GM21576 (cell line): ENCODE data around the gene TBC1D9.

Experiments
- ATAC-seq: cut with Tn5 transposase; IDR thresholded peaks from one replicate; pipeline ENCODE4 v1.9.1; 2021; ENCODE audit warnings: mild to moderate bottlenecking, moderate library complexity; ENCODE audit not compliant: unreplicated experiment

Gene TBC1D9

GRCh38 chr4:140697709-140698560 is 58.2 kb downstream of the TBC1D9 start:
- ATAC-seq = no peak

DNA sequence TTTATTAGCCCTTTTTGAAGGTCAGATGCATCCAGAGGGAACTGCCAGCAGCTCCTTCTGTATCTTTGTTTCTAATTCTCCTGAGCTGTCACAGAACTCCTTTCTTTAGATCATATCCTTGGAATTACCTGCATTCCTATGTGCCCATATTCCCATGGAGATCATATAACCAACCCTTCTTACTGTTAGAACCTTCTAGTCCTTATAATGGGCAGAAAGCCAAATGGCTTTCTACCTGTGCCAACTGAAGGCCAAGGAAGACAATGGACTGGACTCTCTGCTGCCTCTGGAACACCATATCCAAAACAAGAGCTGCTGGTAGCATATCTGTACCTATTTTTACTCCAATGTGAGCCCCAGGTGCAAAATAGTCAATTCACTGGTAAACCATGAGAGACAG is 60.7 kb downstream of the TBC1D9 start:
- no peak for ATAC-seq

- no peak for ATAC-seq
Measured at GRCh38 chr4:140693562-140693961, 62.6 kb downstream of the TBC1D9 start.

DNA sequence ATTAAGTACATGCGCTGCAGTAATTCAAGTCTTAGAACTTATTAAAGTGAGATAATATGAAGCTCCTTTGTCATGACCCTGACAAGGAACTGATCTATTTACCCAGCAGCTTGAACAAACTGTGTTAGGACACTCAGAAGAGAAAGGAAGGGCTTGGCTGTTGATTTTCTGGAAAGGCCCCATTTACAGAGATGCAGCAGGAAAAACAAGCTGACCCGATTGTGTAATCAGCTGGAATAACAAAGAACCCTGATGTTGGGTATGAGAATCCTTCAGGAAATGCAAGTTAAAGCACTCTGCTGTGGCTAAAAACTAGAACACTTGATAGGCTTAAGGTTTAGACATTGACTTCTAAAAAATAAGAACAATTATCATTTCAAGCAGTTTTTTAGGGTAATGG is 64.8 kb downstream of the TBC1D9 start:
- ATAC-seq = no peak

GRCh38 chr4:140690093-140690492 is 66.1 kb downstream of the TBC1D9 start:
- no peak for ATAC-seq

- ATAC-seq = no peak
Measured at GRCh38 chr4:140689623-140690022, 66.6 kb downstream of the TBC1D9 start.

GRCh38 chr4:140688711-140689598 is 67.2 kb downstream of the TBC1D9 start:
- no peak for ATAC-seq

GRCh38 chr4:140686796-140687195 is 69.4 kb downstream of the TBC1D9 start:
- no peak for ATAC-seq

GRCh38 chr4:140684314-140684713 is 71.9 kb downstream of the TBC1D9 start:
- ATAC-seq = no peak

- ATAC-seq = no peak
Measured at GRCh38 chr4:140681201-140681600, 75.0 kb downstream of the TBC1D9 start.

DNA sequence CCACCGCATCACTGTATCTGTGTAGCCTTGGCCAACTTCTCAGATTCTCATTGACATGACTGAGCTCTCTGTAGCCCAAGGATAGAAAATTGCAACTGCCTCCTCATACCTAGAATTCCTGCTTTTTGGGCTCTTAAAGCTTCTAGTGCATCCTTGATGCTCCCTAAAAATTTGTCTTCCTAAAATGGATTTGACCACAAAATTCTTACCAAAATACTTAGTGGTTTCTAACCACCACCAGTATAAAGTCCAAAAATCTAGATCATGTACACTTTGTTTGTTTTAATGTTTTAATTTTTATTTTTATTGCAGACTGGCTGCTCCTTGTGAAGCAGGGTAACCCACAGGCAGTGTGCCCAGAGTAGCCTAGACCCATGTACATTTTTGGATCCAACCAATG is 75.5 kb downstream of the TBC1D9 start:
- ATAC-seq = no peak

DNA sequence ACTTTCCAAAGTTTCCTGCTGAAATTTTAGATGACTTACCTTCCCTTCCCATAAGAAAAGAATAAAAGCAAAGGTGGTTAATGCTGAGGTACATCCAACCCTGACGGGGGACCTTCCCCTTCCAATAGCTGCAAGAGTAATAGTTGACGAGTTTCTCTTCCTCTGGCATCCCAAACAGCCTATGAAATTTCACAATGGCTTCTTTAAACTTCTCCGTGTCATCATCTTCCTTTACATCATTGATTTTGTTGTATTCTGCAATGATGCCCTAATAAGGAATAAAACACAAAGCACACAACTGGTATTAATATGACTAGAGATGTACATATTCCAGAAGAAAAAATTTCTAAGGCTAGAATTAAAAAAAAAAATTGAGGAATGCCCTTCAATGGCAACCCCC is 76.6 kb downstream of the TBC1D9 start:
- ATAC-seq = no peak

GRCh38 chr4:140675599-140676231 is 80.5 kb downstream of the TBC1D9 start:
- ATAC-seq = no peak

DNA sequence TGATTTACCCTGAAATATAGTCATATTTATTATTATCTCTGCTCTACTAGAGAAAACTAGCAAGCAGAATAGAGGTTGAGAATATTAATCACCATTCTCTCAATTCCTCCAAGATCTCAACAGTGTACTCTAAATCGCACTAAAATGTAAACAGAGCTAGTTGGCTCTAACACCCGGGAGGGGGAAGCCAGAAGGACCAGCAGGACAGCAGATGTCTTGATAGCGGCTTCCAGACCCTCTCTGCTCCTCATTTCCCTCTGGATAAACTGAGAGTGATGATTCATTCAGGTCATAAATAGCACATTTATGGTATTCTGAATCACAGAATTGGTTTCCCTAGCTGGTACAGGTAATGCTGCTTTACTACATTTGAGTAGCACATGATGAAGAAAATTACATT is 82.5 kb downstream of the TBC1D9 start:
- no peak for ATAC-seq

GRCh38 chr4:140672416-140672815 is 83.8 kb downstream of the TBC1D9 start:
- no peak for ATAC-seq

DNA sequence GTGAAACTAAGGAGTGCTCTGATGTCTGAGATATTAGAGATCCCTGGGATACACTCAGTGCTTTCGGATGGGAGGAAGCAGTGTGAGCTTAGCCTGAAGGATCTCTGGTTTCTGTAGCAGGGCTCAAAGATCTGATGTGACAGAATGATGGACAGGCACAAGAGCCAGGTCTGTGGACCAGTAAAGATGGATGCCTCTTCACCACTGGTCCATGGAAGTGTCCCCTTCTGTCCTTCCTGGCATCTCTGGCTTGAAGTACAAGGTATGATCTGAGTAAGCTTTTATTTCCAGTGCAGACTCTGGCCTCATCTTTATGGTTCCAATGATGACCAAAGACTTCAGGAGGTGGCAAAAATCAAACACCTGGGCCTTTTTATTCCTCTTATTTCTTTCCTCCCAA is 88.1 kb downstream of the TBC1D9 start:
- no peak for ATAC-seq

DNA sequence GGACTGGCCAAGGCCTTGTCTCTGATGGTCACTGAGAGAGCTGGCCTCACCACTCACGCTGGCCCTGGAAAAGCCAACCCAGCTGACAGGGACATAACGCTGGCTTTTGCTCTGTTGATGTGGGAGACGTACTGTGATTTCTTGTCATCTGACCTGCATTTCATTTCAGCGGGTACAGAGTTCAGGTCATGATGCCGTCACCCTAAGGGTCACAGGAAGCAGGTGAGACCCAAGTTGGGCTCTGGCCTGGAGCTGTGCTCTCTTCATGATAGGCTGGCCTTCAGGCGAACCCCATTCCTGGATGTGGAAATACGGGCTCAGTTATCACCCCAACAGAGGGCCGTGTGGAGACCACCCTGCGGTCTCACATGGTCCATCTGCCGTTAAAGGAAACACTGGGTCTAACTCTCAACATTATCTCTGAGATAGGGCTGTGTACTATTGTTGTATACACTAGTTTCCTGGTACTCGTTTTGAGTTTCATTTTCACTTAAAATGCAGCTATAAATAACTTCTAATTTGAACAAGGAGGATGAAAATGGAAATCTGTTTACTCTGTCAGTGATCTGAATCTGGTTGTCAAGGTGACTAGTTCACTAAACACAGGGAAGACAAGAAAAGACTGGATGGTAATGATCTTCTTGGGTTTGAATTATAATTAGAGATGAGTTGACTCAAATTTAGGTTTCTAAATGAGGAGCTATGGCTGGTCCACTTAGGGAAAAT is 89.1 kb downstream of the TBC1D9 start:
- peak; percentile 56 for ATAC-seq

DNA sequence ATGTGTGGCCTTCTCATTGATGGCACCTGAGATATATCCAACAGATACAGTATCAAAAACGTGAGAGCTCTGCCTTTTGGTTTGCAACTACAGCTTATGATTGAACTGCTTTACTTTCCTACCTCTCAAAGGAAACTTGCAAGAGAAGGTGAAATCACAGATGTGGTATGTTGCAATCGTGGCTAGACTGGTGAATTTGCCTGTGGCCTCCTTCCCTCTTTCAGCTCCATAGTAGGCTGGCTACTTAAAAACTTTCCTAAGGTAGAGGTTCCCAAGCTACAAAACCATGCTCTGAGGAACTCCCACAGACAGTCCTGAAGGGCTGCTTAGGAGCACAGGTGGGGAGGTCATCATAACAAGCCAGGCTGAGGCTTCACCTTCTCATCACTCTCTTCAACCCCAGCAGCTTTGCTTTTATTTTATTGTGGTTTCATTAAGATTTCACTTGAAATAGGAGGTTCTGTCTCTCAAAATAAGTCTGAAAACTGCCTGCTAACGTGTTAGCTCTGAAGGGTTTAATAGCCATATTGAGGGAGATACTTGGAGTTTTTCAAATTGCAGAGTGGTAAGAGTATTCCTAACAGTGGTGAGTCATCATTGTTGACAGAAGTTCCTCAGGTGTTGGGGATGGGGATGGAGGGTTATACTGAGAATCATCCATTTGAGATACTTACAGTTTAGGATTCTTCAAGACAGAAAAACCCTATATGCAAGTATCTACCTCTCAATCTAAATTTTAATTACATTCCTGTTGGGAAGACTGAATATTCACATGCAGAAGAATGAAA is 93.9 kb downstream of the TBC1D9 start:
- ATAC-seq = no peak

GRCh38 chr4:140661550-140661949 is 94.6 kb downstream of the TBC1D9 start:
- no peak for ATAC-seq
